Activated CD8-positive, alpha-beta memory T cell treated with anti-CD3 and anti-CD28 coated beads for 48 hours (primary cell): ENCODE data around the gene FIBCD1.

Experiments
- DNase-seq, 3 experiments: peaks; one replicate each; pipeline ENCODE4 v3.0.0-alpha.2; 2020; ENCODE audit warnings: low read depth in 2 of 3, low spot score in 2 of 3

The FIBCD1 gene

GRCh38 chr9:130937146-130938076 lies 1.6 kb downstream of the FIBCD1 start:
- DNase-seq = no peak

GRCh38 chr9:130936285-130937117 lies 2.5 kb downstream of the FIBCD1 start:
- no peak for DNase-seq

GRCh38 chr9:130935648-130936271 lies 3.3 kb downstream of the FIBCD1 start:
- DNase-seq = no peak

GRCh38 chr9:130934702-130935647 lies 4.1 kb downstream of the FIBCD1 start:
- no peak for DNase-seq

GRCh38 chr9:130934246-130934645 lies 4.8 kb downstream of the FIBCD1 start:
- no peak for DNase-seq

- DNase-seq = no peak
Measured at GRCh38 chr9:130933114-130934046, 5.7 kb downstream of the FIBCD1 start.

GRCh38 chr9:130932255-130933079 lies 6.6 kb downstream of the FIBCD1 start:
- DNase-seq = no peak

GRCh38 chr9:130931508-130932254 lies 7.4 kb downstream of the FIBCD1 start:
- no peak for DNase-seq

- DNase-seq = no peak
Measured at GRCh38 chr9:130930804-130931349, 8.2 kb downstream of the FIBCD1 start.

GRCh38 chr9:130930132-130930803 lies 8.8 kb downstream of the FIBCD1 start:
- no peak for DNase-seq

- no peak for DNase-seq
Measured at GRCh38 chr9:130929571-130930038, 9.4 kb downstream of the FIBCD1 start.

GRCh38 chr9:130927995-130928900 lies 10.8 kb downstream of the FIBCD1 start:
- no peak for DNase-seq

- DNase-seq = no peak
Measured at GRCh38 chr9:130927338-130927737, 11.7 kb downstream of the FIBCD1 start.

- no peak for DNase-seq
Measured at GRCh38 chr9:130925050-130925678, 13.9 kb downstream of the FIBCD1 start.

GRCh38 chr9:130924448-130924788 lies 14.6 kb downstream of the FIBCD1 start:
- DNase-seq = no peak
